NCI-H446 (cell line): Measurements from ENCODE around the gene PAX7.
"Not testable (repeated sequence)": the region's sequence is repeated elsewhere in the genome, so short reads cannot be mapped to it uniquely, and the experiment has no call there.

Experiments
- DNase-seq, 2 experiments: peaks; one replicate each; lab custom pipeline; 2025; lab: John Stamatoyannopoulos, UW

PAX7 gene

DNA sequence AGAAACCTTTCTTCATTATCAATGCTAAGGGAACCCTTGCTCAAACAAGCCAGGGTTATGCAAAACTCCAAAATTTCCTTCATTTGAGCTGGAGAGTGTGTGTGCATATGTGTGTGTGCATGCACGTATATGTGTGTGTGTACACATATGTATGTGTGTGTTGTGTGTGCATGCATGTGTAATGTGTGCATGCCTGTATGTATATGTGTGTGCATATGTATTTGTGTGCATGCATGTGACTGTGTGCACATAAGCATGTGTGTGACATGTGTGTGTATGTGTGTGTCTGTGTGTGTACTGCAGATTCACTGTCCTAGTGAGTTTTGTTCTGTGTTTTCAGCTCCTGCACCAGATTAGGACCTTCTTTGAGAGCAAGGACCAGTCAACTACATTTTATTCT, 28.2 kb downstream of the PAX7 start:
- DNase-seq = no peak

DNA sequence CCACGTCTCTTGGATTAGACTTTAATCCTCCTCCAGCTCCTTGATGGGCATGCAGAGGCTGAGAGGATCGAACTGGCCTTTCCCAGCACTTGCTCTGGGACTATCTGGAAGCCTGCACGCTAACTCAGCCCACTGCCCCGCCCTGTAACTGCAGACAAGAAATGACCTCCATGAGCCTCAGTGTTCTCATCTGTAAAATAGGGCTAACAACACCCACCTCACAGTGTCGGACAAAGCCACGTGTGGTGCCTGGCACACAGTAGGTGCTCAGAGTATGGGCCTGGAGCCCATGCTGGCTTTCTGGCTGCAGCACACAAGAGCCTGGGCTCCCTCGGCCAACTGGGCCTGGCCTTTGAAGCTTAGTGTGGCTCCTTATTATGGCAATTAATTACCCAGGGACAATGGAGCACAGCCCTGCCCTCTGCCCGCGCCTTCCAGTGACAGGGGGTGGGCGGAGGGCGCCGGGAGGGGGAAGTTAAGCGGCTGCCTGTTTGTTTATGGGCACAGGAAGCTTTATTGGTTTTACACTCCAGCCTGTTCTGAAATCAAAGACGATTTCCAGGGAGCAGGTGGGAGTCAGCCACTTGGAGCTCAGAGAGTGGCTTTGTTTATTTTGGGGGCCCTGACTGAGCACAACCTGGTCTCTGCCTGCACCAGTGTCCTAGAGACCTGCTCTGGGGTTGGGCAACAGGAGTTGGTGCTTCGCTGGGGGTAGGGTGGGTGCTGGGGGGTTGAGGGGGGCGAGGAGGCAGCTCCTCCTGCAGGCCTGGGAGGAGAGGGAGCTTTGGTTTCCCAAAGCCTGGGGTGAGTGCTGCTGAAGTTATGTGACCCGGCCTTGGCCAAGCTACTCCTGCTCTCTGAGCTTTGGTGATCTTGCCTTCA, 31.0 kb downstream of the PAX7 start:
- DNase-seq = no peak

DNA sequence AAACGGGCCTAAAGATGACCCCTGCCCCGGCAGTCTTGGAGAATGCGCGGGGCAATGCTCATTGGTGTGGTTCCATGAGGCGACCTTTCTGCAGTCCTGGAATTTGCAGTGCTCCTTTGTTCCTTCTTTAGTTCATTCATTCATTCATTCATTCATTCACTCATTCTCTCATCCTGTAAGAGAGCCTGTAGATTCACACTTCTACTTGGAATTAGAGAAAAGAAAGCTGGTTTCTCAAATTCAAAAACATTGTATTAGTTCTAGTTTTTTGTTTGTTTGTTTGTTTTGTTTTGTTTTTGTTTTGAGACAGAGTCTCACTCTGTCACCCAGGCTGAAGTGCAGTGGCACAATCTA, 31.6 kb downstream of the PAX7 start:
- no peak for DNase-seq

DNA sequence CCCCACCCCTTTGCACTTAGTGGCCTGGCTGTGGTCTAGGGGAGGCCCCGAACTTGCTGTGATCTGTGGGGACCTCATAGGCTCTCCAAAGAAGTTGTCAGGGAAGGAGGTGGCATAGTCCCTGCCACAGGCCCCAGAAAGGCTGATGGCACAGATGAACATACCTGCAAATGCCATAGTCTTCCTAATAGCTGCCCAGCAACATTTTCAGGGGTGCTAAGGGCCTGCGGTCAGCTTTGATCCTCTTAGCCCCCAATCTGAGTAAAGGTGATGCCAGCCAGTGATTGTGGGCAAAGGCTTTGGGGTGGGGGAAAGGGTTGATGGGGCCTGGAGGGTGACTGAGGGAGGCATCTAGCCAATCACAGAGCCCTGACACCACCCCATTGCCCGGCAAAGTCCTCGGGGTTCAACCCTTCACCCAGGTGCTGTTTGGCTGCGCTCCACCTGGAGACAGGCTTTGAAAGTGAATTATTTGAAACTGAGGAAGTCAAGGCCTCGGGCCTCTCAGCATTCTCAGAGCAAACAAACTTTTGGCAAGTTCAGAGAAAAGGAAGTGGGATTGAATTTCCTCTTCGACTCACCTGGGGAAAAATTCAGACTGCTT, 35.8 kb downstream of the PAX7 start:
- DNase-seq = no peak

DNA sequence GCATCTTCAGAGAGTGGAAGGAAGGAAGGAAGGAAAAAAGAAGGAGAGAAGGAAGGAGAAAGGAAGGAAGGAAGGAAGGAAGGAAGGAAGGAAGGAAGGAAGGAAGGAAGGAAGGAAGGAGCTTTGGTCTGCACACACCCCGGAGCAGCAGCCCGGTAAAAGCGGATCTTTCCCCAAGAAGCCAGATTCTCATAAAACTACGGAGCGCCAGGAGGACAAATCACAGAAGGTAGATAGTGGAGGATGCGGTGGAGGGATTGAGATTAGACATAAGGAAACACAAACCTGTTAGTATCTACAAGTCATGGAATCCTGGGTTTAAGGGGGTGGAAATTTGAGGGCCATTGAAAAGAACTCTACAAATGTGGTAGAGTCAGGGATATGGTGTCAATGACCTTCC, 36.7 kb downstream of the PAX7 start:
- no peak for DNase-seq

DNA sequence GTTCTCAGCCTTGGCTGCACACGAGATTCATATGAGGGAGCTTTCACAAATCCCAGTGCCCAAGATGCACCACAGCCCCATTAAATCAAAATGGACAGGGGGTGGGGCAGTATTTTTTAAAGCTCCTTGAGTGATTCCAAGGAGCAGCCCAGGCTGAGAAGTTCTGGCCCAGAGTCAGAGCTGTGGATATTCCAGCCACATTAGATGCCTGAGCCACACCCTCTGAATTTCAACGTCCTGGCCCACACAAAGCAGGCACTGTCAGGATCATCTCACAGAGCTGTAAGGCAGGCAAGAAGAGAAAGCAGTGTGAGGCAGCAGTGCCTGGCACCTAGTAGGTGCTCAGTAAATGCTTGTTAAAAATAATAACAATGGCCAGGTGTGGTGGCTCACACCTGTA, 37.4 kb downstream of the PAX7 start:
- no peak for DNase-seq

DNA sequence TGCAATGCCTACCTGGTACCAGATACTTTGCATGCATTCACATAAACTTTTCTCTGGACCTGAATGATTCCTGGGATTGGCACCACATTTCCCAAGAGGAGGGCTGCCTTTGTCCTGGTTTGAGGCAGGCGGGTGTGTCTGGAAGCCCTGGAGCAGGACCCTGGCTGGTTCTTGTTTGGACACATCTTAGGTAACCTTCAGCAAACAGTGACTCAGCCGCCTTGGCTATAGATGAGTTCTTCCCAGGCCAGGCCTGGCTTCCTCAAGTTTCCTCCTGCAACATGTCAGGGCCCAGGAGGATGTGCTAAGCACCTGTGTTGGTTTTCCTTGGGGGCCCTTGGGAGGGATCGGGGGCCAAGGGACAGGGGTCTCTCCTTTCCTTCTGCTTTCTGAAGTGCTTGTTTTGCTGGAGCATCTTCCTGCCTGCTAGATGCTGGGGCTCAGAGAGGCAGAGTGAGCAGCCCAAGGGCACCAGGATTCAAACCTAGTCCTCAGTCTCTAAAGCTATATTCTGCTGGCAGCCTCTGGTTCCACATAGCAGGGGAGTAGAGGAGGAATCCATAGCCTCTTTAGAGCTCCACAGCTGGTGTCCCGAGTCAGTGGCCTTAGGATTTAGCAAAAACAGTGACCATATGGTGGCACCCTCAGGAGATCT, 38.2 kb downstream of the PAX7 start:
- no peak for DNase-seq

DNA sequence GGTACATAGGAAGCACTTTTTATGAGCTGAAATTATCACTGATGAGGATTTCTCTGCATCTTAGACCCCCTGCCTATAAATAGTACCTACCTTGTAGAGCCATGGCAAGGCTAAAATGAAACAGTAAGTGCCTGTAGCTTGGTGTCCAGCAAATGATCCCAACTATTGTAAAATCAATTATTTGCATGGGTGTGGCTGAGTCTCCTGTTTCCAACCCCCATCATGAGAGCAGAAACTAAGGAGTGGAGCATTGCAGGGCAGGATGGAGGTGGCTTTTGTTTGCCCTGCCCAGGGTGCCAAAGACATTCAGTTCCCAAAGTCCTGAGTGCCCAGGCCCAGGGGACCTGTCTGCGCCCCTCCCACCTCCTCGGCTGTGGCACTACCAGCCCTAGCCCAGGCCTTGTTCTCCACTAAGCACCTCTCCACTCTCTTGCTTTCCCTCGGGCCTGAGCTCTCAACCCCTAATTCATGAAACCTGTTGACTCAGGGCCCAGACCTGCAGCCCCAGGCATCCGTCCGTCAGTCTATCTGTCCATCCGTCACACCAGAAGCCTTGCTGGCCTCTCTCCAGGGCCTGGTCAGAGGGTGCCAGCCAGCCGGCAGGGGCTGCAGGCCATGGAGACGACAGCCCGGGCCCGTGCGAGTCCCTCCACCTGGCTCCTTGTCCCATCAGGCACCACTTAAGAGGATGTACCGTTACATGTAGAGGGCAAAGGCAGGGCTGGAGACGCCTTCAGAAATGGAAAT, 39.6 kb downstream of the PAX7 start:
- no peak for DNase-seq

DNA sequence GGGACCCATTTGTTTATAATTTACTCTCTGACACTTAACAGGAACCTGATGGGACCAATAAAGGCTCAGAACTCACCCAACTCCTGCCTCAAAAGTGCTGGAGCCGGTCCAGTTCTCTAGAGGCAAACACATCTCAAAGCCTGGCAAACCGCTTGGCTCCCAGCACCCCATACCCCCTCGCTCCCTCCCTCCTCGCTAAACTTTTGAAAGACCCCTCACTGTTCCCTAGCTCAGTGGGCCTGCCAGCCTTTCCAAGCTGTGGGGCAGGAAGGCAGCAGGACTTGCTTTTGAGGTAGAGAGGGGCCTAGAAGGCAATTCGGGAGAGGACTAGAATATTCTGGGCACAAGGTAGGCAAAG, 40.2 kb downstream of the PAX7 start:
- DNase-seq = no peak

DNA sequence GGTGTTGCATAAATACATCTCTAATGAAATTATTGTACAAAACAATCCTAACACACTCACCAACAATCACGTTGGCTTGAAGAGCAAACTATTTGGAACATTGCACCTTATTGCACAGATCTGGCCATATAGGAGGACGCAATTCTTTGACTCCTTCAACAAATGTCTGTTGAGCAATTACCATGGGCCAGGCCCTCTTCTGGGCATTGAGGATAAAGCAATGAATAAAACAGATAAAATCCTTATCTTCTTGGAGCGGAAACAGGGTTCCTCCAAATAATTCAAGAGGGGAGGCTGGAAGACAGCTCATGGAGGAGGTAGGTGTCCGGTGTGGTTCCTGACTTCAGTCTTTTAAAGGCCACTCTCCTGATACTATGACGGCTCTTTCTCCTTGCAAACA, 43.3 kb downstream of the PAX7 start:
- DNase-seq = no peak

DNA sequence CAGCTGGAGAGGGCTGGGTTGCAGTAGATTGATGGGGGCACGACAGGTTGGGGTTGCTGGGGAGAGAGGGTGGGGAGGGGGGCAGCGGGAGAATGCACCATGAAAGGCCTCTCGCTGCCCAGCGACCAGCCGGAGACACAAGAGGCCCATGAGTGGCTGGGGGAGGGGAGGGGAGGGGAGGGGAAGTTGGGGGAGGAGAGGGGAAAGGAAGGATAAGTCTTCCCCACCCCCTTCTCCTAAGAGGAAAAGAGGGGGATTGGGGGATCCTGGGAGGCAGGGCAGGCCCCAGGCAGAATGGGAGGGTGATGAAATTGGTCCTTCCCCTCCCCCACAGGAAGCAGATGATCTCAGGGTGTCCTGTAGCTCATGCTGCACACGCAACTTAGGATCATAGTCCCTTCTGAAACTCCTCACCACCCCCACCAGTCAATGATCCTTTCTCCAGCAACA, 45.7 kb downstream of the PAX7 start:
- no peak for DNase-seq

DNA sequence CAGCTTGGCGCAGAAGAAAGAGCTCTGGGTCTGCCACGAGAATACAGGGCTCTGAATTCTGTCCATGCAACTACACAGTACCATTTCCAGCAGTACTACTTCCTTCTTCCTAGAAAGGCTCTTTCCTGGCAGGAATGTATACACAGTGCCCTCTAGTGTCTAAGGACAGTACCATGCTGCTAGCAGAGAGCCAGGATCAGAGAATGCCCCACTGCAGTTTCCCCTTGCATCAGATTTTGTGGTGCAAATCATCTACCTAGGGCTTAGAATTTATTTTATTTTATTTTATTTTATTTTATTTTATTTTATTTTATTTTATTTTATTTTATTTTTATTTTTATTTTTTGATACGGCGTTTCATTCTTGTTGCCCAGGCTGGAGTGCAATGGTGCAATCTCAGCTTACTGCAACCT, 50.8 kb downstream of the PAX7 start:
- peak in 1 of 2 experiments; percentile 51 for DNase-seq

DNA sequence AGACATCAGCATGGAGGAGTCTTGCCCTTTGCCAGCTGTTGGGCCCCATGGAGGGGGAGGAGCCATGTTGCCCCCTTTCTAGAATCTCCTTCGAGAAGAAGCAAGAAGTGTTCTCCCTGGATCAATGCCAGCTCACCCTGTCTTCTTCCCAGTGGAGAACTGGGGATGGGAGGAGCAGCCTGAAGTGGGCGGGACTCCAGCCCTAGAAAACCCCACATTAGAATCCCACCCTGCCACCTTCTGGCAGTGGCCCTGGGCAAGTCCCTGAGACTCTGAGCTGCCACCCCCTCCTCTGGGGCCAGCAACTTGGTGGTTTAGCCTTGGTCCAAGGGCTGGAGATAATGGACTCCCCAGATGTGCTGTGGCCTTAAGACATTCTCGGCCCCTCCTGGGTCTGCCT, 51.7 kb downstream of the PAX7 start:
- no peak for DNase-seq

DNA sequence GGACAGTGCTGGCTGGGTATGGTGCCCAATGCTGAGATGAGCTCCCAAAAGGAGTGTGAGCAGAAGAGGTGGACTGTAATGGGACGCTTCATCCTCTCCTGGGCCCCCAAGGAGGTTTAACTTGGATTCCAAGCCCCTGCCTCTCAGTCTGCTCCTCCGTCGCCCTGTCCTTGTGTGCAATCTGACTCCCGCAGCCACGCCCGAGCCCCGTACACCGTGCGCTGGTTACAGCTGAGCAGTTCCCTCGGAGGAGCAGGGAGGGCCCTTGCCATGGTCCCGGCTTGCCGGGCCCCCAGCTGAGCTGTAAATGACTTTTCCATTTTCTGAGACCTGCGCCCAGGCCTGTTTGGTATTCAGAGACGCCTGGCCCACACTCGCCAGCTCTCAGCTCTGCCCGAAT, 53.7 kb downstream of the PAX7 start:
- DNase-seq = no peak

DNA sequence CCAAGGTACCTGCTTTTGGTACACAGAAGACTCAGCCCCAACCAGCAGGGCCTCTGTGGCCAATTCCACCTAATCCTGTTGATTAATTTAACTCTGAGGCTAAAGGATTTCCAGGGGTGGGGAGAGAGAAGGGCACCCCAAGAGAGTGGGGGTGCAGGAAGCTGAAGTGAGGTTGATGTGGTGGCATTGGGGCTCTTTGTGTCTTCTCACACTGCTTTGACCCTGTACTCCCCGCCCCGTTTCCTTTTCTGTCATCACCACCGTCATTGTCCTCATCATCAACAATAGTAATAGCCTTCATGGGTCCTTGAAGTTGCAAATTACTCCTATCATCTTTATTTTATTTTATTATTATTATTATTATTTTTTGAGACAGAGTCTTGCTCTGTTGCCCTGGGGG, 55.9 kb downstream of the PAX7 start:
- DNase-seq = no peak

DNA sequence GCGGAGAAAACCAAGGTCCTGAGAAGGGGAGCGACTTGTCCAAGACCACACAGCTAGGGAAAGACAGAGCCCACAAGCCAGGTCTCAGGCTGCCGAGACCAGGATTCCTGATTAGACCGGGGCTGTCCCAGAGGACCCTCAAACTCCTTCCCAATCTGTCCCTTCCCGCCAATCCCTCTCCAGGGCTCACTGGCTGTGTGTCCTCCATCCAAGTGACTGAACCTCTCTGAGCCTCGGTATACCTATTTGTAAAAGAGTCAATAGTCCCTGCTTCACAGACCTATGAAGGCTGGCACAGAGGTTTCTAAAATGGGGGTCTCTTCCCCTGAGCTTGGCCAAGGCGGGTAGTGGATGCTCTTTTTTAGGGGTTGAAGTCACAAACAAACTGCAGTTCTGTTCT, 56.6 kb downstream of the PAX7 start:
- no peak for DNase-seq

DNA sequence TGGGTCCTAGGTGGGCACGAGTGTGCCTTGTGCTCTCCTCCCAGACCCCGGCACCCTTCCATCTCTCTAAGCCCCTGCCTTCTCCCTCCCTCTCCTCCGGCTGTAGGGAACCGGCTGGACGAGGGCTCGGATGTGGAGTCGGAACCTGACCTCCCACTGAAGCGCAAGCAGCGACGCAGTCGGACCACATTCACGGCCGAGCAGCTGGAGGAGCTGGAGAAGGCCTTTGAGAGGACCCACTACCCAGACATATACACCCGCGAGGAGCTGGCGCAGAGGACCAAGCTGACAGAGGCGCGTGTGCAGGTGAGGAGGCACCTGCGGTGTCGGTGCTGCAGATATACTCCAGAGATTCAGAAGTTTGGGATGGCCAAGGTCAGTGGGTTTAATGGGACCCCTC, 61.0 kb downstream of the PAX7 start:
- DNase-seq = no peak

DNA sequence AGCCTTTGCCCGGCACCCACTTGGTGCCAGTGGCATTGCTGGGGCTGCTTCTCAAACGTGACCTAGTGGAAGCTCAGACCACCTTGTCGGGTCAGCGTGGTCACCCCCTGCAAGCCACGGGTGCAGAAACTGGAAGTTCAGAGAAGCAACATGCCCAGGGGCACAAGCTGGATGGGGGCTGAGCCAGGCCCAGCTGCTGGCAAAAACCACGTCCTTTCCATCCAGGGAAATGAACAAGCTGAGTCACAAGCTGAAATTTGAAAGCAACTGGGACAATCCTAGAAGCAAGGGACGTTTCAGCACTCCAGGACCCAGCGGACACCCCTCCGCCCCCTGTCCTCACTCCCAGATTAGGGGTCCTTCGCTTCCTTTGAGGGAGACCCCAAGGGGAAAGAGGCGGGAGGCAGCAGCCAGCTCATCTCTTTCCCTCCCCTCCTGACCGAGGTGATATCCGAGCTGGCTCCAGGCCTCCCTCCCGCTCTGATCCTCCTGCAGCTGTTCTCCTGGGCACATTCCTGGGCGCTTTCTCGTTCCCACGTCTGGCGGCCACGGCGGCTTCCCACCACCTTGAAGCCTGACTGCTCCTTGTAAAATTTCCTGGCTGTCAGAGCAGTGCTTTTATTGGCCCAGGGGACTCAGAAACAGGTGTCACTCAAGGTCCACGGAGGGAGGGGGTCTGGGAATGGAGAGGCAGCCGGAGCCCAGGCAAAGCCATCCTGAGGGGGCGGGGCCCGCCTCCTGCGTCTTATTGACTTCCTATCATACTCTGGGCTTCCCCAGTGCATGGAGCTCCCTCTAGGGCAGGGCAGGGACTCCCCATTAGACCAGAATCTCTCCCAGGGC, 62.8 kb downstream of the PAX7 start:
- no peak for DNase-seq

DNA sequence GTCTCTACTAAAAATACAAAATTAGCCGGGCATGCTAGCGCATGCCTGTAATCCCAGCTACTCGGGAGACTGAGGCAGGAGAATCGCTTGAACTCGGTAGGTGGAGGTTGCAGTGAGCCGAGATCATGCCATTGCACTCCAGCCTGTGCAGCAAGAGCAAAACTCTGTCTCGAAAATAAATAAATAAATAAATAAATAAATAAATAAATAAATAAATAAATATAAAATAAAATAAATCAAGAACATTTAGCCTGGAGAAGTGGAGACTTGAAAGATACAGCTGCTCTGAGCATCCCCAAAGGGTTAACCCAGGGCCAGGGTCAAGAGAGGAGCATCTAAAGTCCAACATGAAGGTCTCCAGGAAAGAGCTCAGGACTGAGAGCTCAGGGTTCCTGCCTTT, 63.6 kb downstream of the PAX7 start:
- not testable (repeated sequence) for DNase-seq

DNA sequence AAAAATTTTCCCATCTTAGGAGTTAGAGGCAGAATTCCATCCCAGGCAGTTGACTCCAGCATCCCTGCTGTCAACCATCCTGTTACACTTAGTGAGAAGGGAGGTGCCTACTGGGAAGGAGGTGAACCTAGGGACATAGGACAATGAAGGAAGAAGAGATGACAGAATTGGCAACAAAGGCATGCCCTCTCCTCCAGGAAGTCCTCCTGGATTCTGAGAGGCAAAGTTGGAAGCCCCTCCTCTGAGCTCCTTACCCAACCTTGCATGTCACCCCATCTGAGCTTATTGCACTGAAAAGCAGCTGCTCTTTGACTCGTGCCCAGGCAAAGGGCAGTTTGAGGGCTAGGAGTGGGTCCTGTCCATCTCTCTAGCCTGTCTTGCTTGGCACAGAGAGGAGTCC, 66.9 kb downstream of the PAX7 start:
- DNase-seq = no peak

DNA sequence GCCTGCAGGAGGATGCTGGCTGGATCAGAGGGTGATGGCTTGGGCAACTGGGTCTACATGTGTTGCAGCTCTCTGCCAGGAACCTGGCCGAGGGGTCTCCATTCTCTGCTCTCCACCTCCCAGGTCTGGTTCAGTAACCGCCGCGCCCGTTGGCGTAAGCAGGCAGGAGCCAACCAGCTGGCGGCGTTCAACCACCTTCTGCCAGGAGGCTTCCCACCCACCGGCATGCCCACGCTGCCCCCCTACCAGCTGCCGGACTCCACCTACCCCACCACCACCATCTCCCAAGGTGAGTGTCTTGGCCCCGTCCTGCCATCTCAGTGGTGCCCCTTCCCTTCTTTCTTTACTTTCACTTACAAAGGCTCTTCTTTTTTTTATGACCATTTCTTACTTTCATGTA, 69.9 kb downstream of the PAX7 start:
- no peak for DNase-seq

DNA sequence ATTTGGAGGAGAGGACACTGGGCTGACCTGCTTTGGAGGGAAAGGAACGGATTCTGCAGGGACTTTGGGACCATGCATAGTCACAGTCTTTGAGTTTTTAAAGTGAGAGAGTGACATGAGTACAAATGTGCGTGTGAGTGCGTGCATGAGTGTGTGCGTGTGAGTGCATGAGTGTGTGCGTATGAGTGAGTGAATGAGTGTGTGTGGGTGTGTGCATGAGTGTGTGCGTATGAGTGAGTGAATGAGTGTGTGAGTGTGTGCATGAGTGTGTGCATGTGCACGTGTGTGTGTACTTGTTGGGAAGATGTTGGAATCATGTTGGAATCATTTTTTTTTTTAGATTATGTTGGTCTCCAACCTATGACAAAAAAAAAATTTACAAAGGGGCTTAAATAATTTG, 70.5 kb downstream of the PAX7 start:
- DNase-seq = no peak
